ENCODE results near the gene CD1E.

The CD1E gene

DNA sequence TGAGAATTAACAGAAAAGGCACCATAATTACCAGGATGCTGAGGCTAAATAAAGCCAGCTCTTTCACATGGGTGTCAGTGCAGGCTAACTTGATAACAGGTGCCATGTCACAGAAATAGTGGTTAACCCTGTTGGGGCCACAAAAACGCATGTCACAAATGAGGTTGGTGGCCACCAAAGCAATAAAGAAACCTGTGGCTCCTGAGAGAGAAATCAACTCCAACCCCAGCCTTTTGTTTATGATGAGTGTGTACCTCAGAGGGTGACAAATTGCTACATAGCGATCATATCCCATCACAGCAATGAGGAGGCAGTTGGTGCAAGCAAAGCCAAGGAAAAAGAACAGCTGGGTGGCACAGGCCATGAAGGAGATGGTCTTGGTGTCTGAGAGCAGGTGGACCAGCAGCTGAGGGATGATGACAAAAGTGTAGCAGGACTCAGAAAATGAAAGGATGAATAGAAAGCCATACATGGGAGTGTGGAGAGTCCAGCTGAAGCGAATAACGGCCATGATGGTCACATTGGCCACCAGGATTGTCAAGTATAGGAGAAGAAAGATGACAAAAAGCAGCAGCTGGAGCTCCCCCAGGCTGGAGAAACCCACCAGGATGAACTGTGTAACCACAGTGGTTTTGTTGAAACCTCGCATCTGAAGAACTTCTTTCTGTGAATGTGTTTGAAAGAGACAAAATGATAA, 45.3 kb downstream of the CD1E start, which contains the start of gene OR10T2:
OR10T2 (minus strand) TSS at position 649 of the 697 bp plus-strand sequence; CDS start at position 649, 0 bp downstream.
- Histone ChIP-seq H2AFZ (no peak within 1 kb of the TSS), H3K4me2 (ENCODE audit: low read length) (no peak within 1 kb of the TSS), H3K9me3 (ENCODE audit: control insufficient read depth, low read length) (no peaks in the 10 kb centered on the region), H3K9ac (no peak within 1 kb of the TSS), H3K79me2 (no peaks in the 10 kb centered on the region), H3K27ac (no peak within 1 kb of the TSS), H3K36me3 (ENCODE audit: control insufficient read depth, insufficient read depth, low read length) (no peaks in the 10 kb centered on the region), H3K4me1 (no peaks in the 10 kb centered on the region), H3K4me3 (ENCODE audit: low read depth, low read length) (no peak within 1 kb of the TSS), H3K27me3 (ENCODE audit: control insufficient read depth, insufficient read depth, low read length) (no peaks in the 10 kb centered on the region)
- no peak for TF ChIP-seq CTCF (IDR thresholded peaks at IDR 0.05)

DNA sequence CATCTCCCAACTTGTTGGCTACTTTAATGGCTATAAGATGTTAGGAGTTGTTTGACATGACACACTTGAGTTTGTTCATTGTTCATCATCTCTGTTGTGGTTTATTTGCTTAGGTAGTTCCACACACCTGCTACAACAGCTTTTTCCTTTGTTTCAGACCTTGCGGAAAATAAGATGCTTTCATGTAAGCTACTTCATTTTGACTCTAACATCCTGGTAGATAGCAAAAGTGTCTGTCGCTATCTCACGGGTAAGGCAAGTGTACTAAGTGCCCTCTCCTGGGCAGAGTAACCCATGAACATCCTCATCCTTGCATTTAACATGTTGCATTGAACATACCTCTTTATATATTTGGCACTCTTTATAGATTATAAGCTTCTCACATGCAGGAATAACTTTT, 47.2 kb downstream of the CD1E start:
- Histone ChIP-seq H3K27me3 (ENCODE audit: control insufficient read depth, insufficient read depth, low read length) (no peaks in the 10 kb centered on the region), H3K36me3 (ENCODE audit: control insufficient read depth, insufficient read depth, low read length) (no peaks in the 10 kb centered on the region), H3K4me2 (ENCODE audit: low read length) (no peak overlapping the region), H3K27ac (no peak overlapping the region), H3K9ac (no peak overlapping the region), H3K79me2 (no peaks in the 10 kb centered on the region), H3K4me1 (no peaks in the 10 kb centered on the region), H2AFZ (no peak overlapping the region), H3K9me3 (ENCODE audit: control insufficient read depth, low read length) (no peaks in the 10 kb centered on the region), H3K4me3 (ENCODE audit: low read depth, low read length) (no peak overlapping the region)
- TF ChIP-seq CTCF (IDR thresholded peaks at IDR 0.05), result no peak

DNA sequence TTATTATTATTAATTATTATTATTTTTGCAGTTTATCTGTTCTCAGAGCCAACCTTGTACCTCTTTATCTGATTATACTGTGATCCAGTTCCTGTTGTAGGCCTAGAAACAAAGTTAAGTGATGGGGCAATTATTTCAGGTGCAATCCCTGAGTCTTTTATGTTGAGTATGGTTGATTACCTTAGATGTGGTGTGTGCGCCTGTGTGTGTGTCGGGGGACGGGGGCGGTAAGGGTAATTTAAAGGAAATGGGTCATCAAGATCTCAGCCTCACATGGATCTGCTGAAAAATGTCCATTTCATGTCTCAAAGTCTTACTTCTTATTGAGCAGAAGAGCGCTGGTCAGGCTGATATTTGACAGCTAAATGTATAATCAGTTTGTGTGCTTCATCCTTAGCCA, 53.4 kb downstream of the CD1E start:
- no peaks in the 10 kb centered on the region for H3K27me3 ChIP-seq (ENCODE audit: control insufficient read depth, insufficient read depth, low read length)
- H3K4me3 ChIP-seq (ENCODE audit: low read depth, low read length), result no peak overlapping the region
- H3K4me2 ChIP-seq (ENCODE audit: low read length), result no peak overlapping the region
- H3K9ac ChIP-seq, result no peak overlapping the region
- H3K27ac ChIP-seq, result no peak overlapping the region
- H2AFZ ChIP-seq, result no peak overlapping the region
- TF ChIP-seq CTCF (IDR thresholded peaks at IDR 0.05), result no peak
- no peaks in the 10 kb centered on the region for H3K36me3 ChIP-seq (ENCODE audit: control insufficient read depth, insufficient read depth, low read length)
- H3K9me3 ChIP-seq (ENCODE audit: control insufficient read depth, low read length), result no peaks in the 10 kb centered on the region
- H3K79me2 ChIP-seq, result no peaks in the 10 kb centered on the region
- no peaks in the 10 kb centered on the region for H3K4me1 ChIP-seq

All from parathyroid adenoma (tissue), 2 donors.